HG02588 (cell line): ENCODE measurements around the gene FANCC.
"Not testable (repeated sequence)": the region's sequence is repeated elsewhere in the genome, so short reads cannot be mapped to it uniquely, and the experiment has no call there.

Experiments used
- ATAC-seq: cut with Tn5 transposase; IDR thresholded peaks from one replicate; pipeline ENCODE4 v1.9.1; 2021; ENCODE audit warnings: mild to moderate bottlenecking, moderate library complexity; ENCODE audit not compliant: unreplicated experiment

Gene FANCC

DNA sequence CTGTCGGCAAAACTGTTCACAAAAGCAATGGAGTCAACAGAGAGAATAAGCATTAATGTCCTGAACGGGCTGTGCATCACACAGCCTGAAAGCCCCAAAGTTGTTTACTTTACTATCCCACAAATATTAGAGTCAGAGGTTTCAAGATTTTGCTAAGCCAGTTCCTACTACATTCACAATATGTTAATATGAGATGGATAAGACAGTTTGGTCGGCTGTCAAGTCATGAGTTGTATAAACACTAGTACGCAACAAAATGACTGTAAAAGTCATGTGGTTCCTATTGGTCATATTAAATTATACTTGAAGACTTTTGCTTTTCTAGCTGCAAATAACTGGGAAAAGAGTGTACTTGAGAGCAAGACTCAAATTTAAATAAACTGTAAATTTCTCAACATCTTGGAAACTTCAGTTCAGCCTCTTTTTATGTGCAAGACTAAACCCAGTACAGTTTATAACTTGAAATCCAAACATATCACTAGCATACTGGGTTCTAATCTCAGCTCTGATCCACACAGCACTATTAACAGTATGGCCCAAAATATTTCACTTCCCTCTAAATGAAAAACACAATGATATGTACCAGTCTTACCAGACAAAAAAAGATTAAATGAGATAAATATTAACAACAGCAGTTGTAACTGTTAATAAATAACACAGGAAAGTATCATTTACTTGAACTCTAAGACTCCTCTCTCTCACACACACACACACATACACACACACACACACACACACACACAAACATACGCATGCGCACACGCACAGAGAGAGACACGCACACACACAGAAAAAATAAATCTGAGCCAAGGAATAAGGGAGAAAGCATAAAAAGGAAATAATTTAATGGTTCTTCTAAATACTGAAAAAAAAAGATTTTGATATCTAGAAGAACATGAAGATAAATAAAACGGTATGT lies 33.1 kb downstream of the FANCC start:
- ATAC-seq: no peak

DNA sequence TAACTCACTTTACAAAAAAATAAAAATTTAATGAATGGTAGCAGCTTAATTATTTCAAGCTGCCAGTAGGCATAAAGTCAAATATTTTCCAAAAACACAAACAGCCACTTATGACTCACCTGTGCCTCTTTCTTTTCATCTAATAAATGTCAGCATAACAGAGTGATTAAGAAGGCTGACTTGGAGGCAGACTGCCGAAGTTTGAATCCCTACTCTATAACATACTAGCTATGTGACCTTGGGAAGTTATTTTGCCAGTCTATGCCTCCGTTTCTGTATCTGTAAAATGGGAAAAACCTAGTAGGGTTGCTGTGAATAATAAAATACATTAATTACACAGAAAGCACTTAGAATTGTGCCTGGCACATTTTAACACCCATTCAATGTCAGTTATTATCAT lies 33.8 kb downstream of the FANCC start:
- ATAC-seq: no peak

GRCh38 chr9:95282332-95282731 lies 35.2 kb downstream of the FANCC start:
- ATAC-seq: no peak

DNA sequence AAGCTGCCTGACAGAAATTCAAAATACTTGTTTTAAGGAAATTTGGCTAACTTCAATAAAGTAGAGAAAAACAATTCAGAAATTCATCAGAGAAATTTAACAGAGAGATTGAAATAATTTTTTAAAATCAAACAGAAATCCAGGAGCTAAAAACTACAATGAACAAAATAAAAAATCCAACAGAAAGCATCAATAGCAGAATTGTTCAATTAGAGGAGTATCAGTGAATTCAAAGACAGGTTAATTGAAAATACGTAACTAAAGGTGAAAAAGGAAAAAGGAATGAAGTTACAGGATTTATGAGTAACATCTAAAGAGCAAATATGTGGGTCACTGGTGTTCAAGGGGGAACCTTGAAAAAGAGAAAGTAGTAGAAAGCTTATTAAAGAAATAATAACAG lies 36.8 kb downstream of the FANCC start:
- ATAC-seq: no peak

GRCh38 chr9:95277509-95277908 lies 40.0 kb downstream of the FANCC start:
- no peak for ATAC-seq

DNA sequence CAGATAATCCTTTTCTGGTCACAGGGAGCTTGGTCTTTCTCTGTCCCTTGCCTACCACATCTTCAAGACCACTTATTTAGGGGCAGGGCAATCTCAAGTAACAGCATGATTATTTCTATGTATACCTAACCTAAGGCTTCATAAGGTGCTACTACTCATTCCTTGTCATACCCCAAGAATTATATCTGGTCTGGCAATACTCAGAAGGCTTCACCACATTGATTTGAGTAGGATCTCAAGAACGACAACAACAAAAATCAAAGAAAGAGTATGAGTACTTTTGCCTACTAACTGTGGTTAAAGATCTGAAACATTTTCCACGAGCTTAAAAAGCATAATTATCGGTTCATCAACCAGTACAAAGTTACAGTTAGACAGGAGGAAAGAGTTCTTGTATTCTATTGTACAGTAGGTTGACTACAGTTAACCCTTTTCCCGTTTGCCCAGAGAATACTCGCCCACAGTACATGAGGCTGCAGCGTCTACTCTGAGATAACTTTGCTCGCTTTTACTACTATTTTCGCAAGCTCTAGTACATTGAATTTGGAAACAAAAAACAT lies 41.0 kb downstream of the FANCC start:
- ATAC-seq: no peak

DNA sequence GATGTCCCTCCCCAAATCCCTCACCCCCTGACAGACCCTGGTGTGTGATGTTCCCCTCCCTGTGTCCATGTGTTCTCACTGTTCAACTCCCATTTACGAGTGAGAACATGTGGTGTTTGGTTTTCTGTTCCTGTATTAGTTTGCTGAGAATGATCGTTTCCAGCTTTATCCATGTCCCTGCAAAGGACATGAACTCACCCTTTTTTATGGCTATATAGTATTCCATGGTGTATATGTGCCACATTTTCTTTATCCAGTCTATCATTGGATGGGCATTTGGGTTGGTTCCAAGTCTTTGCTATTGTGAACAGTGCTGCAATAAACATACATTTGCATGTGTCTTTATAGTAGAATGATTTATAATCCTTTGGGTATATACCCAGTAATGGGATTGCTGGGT lies 43.3 kb downstream of the FANCC start:
- ATAC-seq: not testable (repeated sequence)

DNA sequence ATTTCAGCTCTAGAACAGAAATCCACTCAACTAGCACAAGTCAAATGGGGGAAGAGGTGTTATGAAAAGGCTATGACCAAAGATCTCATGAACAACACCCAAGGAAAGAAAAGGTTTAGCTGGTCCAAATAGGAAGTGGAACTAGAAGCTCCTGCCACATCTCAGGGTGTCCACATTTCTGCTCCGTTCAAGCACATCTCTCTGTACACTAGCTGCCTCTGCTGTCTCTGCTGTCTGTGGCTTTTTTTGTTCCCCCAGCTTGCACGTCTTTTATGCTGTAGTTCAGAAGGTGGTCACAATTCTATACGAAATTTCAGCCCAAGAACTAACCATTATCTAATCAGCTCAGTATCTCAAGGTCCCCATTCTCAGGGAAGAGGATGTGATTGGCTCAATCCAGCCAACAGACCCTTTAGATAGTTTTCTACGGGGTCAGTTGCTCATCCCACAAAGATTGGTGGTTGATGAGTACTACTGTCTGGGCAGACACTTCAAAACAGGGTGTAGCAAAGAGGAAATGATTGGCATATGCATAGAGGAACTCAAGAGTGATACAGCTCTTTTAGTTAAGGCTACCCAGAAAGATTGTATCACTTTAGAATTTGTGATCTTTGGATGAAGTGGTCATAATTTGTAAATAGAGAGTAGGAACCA lies 44.0 kb downstream of the FANCC start:
- ATAC-seq: no peak

DNA sequence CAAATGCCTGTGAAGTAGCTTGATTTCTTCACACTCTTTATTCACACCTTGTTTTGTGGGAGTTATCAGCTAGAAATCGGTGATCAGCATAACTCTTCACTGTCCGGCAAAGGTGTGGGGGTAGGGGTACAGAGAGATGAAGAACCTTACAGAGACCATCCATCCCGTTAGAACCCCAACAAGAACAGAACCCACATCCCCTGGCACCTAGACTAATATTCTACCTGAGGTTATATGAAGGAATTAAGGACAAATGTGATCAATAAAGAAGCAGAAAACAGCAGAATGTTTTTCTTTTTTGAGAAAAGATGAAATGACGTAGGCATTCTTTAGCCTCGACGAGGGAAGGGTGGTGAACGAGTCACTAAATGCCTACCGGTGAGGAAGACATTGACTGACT lies 44.7 kb downstream of the FANCC start:
- no peak for ATAC-seq

DNA sequence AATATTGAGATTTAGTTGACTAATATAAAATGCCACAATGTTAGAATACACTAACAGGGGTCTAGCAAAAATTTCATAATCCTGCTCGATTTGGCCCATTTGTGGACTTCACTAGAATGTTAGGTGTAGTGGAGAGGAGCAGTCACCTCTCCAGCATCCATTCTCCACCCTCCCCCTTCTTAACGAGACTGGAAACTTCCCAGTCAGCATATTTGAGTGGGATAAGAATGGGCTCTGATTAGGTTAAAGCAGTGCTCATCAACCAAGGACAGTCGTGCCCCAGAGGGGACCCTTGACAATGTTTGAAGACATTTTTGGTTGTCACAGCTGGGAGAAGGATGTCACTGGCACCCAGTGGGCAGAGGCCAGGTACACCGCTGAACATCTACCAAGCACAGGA lies 46.7 kb downstream of the FANCC start:
- ATAC-seq: no peak

GRCh38 chr9:95269803-95270773 lies 47.4 kb downstream of the FANCC start:
- ATAC-seq: not testable (repeated sequence)

GRCh38 chr9:95268681-95269080 lies 48.8 kb downstream of the FANCC start:
- ATAC-seq: no peak

- ATAC-seq: no peak
Observed at GRCh38 chr9:95266649-95267048, 50.9 kb downstream of the FANCC start.

DNA sequence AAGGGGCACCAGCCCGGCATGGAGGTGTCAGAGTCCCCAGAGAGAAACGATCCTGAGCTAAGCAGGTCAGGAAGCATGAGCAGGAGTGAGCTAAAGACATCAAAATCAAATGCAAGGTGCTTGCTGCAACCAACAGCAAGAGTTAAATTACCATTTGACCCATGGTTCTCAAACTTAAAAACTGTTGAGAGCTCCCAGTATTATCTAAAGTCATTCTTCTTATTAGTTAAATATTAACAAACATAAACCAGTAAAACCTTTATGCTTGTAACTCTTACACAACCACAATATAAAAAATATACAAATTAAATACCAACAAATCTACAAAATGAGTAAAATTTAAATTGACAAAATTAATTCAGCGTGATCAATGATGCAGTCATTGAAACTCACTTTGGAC lies 51.5 kb downstream of the FANCC start:
- ATAC-seq: no peak

GRCh38 chr9:95264954-95265615 lies 52.4 kb downstream of the FANCC start:
- ATAC-seq: no peak

- no peak for ATAC-seq
Observed at GRCh38 chr9:95261890-95262289, 55.6 kb downstream of the FANCC start.

DNA sequence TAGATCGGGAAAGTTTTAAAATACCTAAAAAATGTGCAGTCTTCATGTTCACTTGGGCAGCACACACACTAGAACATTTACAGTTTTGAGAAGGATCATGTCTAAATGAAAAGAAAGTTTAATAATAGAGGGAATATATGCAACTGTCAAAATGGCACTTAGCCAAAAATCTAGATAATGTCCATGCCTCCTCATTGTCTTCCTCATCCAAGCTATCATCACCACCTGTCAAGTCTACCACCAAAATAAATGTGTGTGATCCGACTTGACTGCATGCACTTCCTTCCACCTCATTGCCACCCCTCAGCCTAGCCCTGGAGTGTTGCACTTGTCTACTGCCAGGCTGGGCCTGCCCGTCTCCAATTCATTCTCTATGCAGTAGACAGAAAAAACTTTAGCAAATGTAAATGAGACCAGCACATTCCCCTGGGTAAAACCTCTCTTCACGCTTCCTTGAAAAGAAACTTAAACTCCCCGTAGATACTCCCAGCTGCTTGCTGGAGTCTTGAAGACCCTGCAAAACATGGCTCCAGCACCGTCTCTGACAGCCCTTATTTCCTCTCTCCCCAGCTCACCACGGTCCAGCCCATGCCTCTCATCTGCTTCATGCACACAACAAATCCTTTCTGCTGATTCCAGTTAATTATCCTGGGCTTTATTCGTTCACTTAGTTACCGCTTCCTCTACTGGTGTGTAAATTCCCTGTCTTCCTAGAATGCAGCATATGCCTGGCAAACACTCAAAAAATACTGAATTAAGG lies 66.9 kb downstream of the FANCC start:
- no peak for ATAC-seq

DNA sequence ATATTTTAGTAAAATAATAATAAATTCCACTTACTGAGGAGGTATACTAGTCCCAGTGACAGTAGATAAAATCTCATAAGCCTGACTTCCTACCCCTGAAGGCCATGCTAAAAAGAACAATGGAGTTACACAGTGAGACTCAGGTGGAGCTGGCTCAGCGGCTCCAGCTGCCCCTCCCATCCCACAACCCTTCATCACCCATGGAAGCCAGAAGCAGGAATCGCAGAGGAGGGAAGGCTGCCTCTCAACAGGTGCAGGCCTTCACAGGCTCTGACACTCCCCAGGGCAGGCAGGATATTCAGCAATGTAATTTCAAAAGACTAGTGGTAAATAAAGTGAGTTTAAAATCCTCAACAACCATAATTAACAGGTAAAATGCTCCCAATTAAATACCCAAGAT lies 67.5 kb downstream of the FANCC start:
- ATAC-seq: no peak

- no peak for ATAC-seq
Observed at GRCh38 chr9:95246547-95246946, 71.0 kb downstream of the FANCC start.

DNA sequence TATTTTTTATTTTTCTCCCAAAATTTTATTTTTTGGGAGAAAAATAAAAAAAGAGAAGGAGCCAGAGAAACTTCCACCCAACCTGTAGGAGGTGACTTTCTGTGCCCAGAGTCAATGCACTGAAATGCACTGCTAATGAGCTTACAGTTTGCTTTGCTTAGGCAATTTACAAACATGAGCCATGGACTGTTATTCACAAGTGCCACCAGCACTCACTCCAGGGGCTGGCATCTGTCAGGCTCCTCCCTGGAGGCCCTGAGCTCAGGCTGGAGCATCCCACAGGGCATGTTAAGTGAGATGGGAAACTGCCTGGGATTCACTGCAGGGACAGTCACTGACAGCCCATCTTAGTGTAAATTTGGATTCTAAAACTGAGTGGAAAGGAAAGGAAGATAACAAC lies 74.9 kb downstream of the FANCC start:
- ATAC-seq: no peak
